ENCODE data around the gene TMEM94.

Gene TMEM94

DNA sequence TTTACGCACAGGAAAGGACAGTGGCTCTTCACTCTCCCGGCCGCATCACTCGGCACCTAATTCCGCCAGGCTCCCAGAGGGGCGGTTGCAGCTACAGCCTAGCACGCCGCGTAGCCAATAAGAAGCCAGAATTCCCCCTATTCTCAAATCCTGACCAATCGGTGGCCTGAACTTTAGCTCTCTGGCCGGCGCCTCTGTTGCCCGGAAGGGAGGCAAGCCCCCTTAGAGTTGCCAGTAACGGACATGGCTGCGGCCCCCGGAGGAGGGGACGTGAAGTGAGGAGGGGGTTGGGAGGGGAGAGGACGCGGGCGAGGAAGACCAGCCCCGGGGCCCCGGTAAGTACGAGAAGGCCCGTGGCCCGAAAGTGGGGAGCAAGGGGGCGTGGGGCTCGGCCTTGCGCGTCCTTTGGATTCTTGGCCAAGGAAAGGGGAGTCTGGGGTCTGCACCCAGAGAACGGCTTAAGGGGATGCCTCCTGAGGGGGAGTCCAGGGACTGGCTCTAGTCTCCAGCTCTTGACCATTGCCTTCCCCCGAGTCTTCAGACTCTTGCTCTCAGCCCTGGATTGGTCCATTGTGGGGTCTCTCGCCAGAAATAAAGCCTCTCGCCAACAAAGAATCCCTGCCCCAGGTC lies at the start of gene TMEM94:
Gene TMEM94, plus strand, starts transcription at position 219 of the 630 bp plus-strand sequence. CDS start 15,271 bp downstream, outside the sequence.
- H3K27ac ChIP-seq (ENCODE audit: extremely low read depth, low read depth, low read length), result peak within 1 kb of the TSS; percentile 84
- TF ChIP-seq ZNF692 (tag by site-specific recombination; IDR thresholded peaks at IDR 0.05) (no peak), HOXC10 (CRISPR knock-in tag; IDR thresholded peaks at IDR 0.05) (peak; percentile 97; the same call in 1 of the 2 replicates), GLI2 (tag by site-specific recombination; IDR thresholded peaks at IDR 0.05; ENCODE audit: borderline replicate concordance, low read depth) (no peak), ZSCAN30 (tag by site-specific recombination; IDR thresholded peaks at IDR 0.05) (no peak), ZNF830 (tag by site-specific recombination; IDR thresholded peaks at IDR 0.05; ENCODE audit: low read depth) (no peak), GLIS1 (tag by site-specific recombination; IDR thresholded peaks at IDR 0.05) (peak; percentile 88), ZFP41 (tag by site-specific recombination; IDR thresholded peaks at IDR 0.05; ENCODE audit: borderline replicate concordance) (no peak), PRDM1 (tag by site-specific recombination; IDR thresholded peaks at IDR 0.05) (no peak), ZNF596 (tag by site-specific recombination; IDR thresholded peaks at IDR 0.05) (no peak), SCRT2 (tag by site-specific recombination; IDR thresholded peaks at IDR 0.05) (no peak), ZNF18 (tag by site-specific recombination; IDR thresholded peaks at IDR 0.05) (no peak), ZNF776 (tag by site-specific recombination; IDR thresholded peaks at IDR 0.05; ENCODE audit: borderline replicate concordance) (no peak), ZNF571 (tag by site-specific recombination; IDR thresholded peaks at IDR 0.05) (no peak), ZNF350 (tag by site-specific recombination; IDR thresholded peaks at IDR 0.05) (no peak), ZNF133 (tag by site-specific recombination; IDR thresholded peaks at IDR 0.05) (no peak), INSM2 (tag by site-specific recombination; IDR thresholded peaks at IDR 0.05) (0 out of 2 replicates have a peak, but pooled peaks have one; percentile 19), ZNF366 (tag by site-specific recombination; conservative IDR thresholded peaks at IDR 0.05) (peak; percentile 91), BCL6B (tag by site-specific recombination; IDR thresholded peaks at IDR 0.05) (no peak), ZNF624 (tag by site-specific recombination; IDR thresholded peaks at IDR 0.05) (no peak), OSR2 (tag by site-specific recombination; IDR thresholded peaks at IDR 0.05) (no peak; the same call in 1 of the 2 replicates), ZNF146 (tag by site-specific recombination; IDR thresholded peaks at IDR 0.05) (no peak), ZNF202 (tag by site-specific recombination; IDR thresholded peaks at IDR 0.05; ENCODE audit: borderline replicate concordance) (no peak), ZBTB8A (tag by site-specific recombination; IDR thresholded peaks at IDR 0.05) (peak; percentile 30; the same call in 1 of the 2 replicates), ZNF514 (tag by site-specific recombination; IDR thresholded peaks at IDR 0.05) (no peak), HOXA7 (CRISPR knock-in tag; IDR thresholded peaks at IDR 0.05; ENCODE audit: borderline replicate concordance) (peak; percentile 93)
- TF ChIP-seq, protein P1, sequence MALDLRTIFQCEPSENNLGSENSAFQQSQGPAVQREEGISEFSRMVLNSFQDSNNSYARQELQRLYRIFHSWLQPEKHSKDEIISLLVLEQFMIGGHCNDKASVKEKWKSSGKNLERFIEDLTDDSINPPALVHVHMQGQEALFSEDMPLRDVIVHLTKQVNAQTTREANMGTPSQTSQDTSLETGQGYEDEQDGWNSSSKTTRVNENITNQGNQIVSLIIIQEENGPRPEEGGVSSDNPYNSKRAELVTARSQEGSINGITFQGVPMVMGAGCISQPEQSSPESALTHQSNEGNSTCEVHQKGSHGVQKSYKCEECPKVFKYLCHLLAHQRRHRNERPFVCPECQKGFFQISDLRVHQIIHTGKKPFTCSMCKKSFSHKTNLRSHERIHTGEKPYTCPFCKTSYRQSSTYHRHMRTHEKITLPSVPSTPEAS (tag by site-specific recombination; IDR thresholded peaks at IDR 0.05), result 0 out of 2 replicates have a peak, but pooled peaks have one; percentile 16
- TF ChIP-seq, protein P2, sequence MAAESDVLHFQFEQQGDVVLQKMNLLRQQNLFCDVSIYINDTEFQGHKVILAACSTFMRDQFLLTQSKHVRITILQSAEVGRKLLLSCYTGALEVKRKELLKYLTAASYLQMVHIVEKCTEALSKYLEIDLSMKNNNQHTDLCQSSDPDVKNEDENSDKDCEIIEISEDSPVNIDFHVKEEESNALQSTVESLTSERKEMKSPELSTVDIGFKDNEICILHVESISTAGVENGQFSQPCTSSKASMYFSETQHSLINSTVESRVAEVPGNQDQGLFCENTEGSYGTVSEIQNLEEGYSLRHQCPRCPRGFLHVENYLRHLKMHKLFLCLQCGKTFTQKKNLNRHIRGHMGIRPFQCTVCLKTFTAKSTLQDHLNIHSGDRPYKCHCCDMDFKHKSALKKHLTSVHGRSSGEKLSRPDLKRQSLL (tag by site-specific recombination; IDR thresholded peaks at IDR 0.05), result peak; percentile 94
- TF ChIP-seq, protein P3, sequence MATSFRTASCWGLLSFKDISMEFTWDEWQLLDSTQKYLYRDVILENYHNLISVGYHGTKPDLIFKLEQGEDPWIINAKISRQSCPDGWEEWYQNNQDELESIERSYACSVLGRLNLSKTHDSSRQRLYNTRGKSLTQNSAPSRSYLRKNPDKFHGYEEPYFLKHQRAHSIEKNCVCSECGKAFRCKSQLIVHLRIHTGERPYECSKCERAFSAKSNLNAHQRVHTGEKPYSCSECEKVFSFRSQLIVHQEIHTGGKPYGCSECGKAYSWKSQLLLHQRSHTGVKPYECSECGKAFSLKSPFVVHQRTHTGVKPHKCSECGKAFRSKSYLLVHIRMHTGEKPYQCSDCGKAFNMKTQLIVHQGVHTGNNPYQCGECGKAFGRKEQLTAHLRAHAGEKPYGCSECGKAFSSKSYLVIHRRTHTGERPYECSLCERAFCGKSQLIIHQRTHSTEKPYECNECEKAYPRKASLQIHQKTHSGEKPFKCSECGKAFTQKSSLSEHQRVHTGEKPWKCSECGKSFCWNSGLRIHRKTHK (tag by site-specific recombination; IDR thresholded peaks at IDR 0.05), result no peak

More for the DNA sequence above, at the start of gene TMEM94:
- Histone ChIP-seq H3K4me1 (ENCODE audit: control insufficient read depth, insufficient read depth, low read length) (peaks cover 20% of the 10 kb centered on the region), H3K36me3 (ENCODE audit: control insufficient read depth in 2 of 2, insufficient read depth in 1 of 2, low read length in 2 of 2) (no peaks in the 10 kb centered on the region), H3K9me3 (ENCODE audit: control insufficient read depth, insufficient read depth, low read depth, low read length) (no peaks in the 10 kb centered on the region), H3K4me3 (ENCODE audit: low read depth, low read length) (peak within 1 kb of the TSS; percentile 64)
- ChIA-PET POLR2A (interaction anchor here (0.6 to 3.1 kb wide), 28 partner anchors 8 to 584 kb away, joined by 3 to 16 read pairs (median 4); partner anchors contain the start of genes FDXR, GGA3, GRB2 and MIF4GD), CTCF (interaction anchor here (0.7 to 1.2 kb wide), 12 partner anchors 9 to 293 kb away, joined by 3 to 6 read pairs (median 3); partner anchors contain the start of gene TSEN54)
